HFF-Myc (cell line): ENCODE data around the gene RAG1.

Source experiments
- DNase-seq: peaks from one replicate; pipeline ENCODE4 v3.0.0-alpha.2; 2011; ENCODE audit warnings: low read depth; ENCODE audit errors: extremely low read depth
- H3K4me3 ChIP-seq: replicated peaks from 2 replicates; pipeline ENCODE4 v1.5.1; 2011; ENCODE audit warnings: low read depth, mild to moderate bottlenecking, control low read depth, low read length
- CTCF ChIP-seq: IDR thresholded peaks from 2 replicates; pipeline ENCODE4 v1.5.1; 2012; ENCODE audit warnings: mild to moderate bottlenecking, low read depth, low read length, control low read depth; ENCODE audit errors: missing control alignments

RAG1 gene

GRCh38 chr11:36588099-36588498, 20.3 kb downstream of the RAG1 start:
- no peak for TF ChIP-seq CTCF
- DNase-seq: no peak
- no peak overlapping the region for H3K4me3 ChIP-seq

GRCh38 chr11:36590513-36590912, 22.7 kb downstream of the RAG1 start:
- H3K4me3 ChIP-seq: no peak overlapping the region
- TF ChIP-seq CTCF: no peak
- no peak for DNase-seq

GRCh38 chr11:36591433-36591832, 23.6 kb downstream of the RAG1 start:
- TF ChIP-seq CTCF: no peak
- no peak overlapping the region for H3K4me3 ChIP-seq
- DNase-seq: no peak

- H3K4me3 ChIP-seq: peak within 1 kb of the TSS; percentile 84
- peak; percentile 90 for DNase-seq
- no peak for TF ChIP-seq CTCF
Observed at GRCh38 chr11:36594316-36594989, 26.6 kb downstream of the RAG1 start, which contains the start of gene IFTAP. IFTAP (plus strand) TSS chr11:36594502; CDS start chr11:36610104, 15,602 bp downstream.

GRCh38 chr11:36596880-36597279, 29.1 kb downstream of the RAG1 start:
- no peak for DNase-seq
- H3K4me3 ChIP-seq: no peak overlapping the region
- no peak for TF ChIP-seq CTCF

GRCh38 chr11:36598051-36598450, 30.2 kb downstream of the RAG1 start, which contains the start of gene RAG2:
RAG2 (minus strand) TSS chr11:36598236; CDS start chr11:36594168, 4,068 bp downstream.
- H3K4me3 ChIP-seq: no peak within 1 kb of the TSS
- DNase-seq: no peak
- TF ChIP-seq CTCF: no peak

GRCh38 chr11:36600180-36600579, 32.4 kb downstream of the RAG1 start:
- DNase-seq: no peak
- TF ChIP-seq CTCF: no peak
- no peak overlapping the region for H3K4me3 ChIP-seq
